ENCODE measurements around the gene WTAP.
A peak's percentile ranks its signal among the peaks of the same experiment; 100 is the strongest.

WTAP gene

GRCh38 chr6:159726918-159727716, at the start of gene WTAP:
Gene WTAP, plus strand, starts transcription at chr6:159727506. Its CDS starts 8,760 bp downstream, at chr6:159736266.
- Histone ChIP-seq H3K27ac (peak within 1 kb of the TSS; percentile 99), H3K4me2 (peak within 1 kb of the TSS; percentile 92), H3K36me3 (peaks cover 35% of the 10 kb centered on the region), H3K9me3 (peaks cover 16% of the 10 kb centered on the region), H3K9ac (peak within 1 kb of the TSS; percentile 98), H3K4me1 (peaks cover 42% of the 10 kb centered on the region), H3K4me3 (peak within 1 kb of the TSS; percentile 94), H3K27me3 (no peaks in the 10 kb centered on the region), H4K20me1 (peaks cover 46% of the 10 kb centered on the region)
- no peak for TF ChIP-seq Cebpa-rat (IDR thresholded peaks at IDR 0.05)

GRCh38 chr6:159677506-159678165, 49.7 kb upstream of the WTAP start:
- H3K9ac ChIP-seq = no peak overlapping the region
- no peak for TF ChIP-seq Cebpa-rat (IDR thresholded peaks at IDR 0.05)
- H3K36me3 ChIP-seq = peaks cover 56% of the 10 kb centered on the region
- peaks cover 33% of the 10 kb centered on the region; the same call in 1 of the 2 replicates for H4K20me1 ChIP-seq
- H3K4me2 ChIP-seq = no peak overlapping the region
- no peaks in the 10 kb centered on the region for H3K27me3 ChIP-seq
- H3K9me3 ChIP-seq = peaks cover 10% of the 10 kb centered on the region
- no peak overlapping the region for H3K4me3 ChIP-seq
- no peaks in the 10 kb centered on the region for H3K4me1 ChIP-seq
- no peak overlapping the region for H3K27ac ChIP-seq

- peaks cover 10% of the 10 kb centered on the region for H3K9me3 ChIP-seq
- no peaks in the 10 kb centered on the region for H3K27me3 ChIP-seq
- H3K4me3 ChIP-seq = no peak overlapping the region
- H3K4me1 ChIP-seq = no peaks in the 10 kb centered on the region
- H3K4me2 ChIP-seq = no peak overlapping the region
- H3K9ac ChIP-seq = no peak overlapping the region
- H4K20me1 ChIP-seq = peaks cover 42% of the 10 kb centered on the region; the same call in 1 of the 2 replicates
- no peak for TF ChIP-seq Cebpa-rat (IDR thresholded peaks at IDR 0.05)
- no peak overlapping the region for H3K27ac ChIP-seq
- peaks cover 65% of the 10 kb centered on the region for H3K36me3 ChIP-seq
Observed at GRCh38 chr6:159678574-159678973, 48.7 kb upstream of the WTAP start.

GRCh38 chr6:159679091-159680077, 47.9 kb upstream of the WTAP start:
- Histone ChIP-seq H3K4me3 (no peak overlapping the region), H3K9me3 (peaks cover 10% of the 10 kb centered on the region), H3K9ac (no peak overlapping the region), H3K27ac (no peak overlapping the region), H3K4me1 (no peaks in the 10 kb centered on the region), H3K27me3 (no peaks in the 10 kb centered on the region), H3K4me2 (no peak overlapping the region), H4K20me1 (peaks cover 50% of the 10 kb centered on the region; the same call in 1 of the 2 replicates), H3K36me3 (peaks cover 73% of the 10 kb centered on the region)
- no peak for TF ChIP-seq Cebpa-rat (IDR thresholded peaks at IDR 0.05)

GRCh38 chr6:159680104-159680503, 47.2 kb upstream of the WTAP start:
- TF ChIP-seq Cebpa-rat (IDR thresholded peaks at IDR 0.05) = no peak
- Histone ChIP-seq H3K4me3 (no peak overlapping the region), H3K4me2 (no peak overlapping the region), H3K9ac (no peak overlapping the region), H3K36me3 (peaks cover 80% of the 10 kb centered on the region), H3K27me3 (no peaks in the 10 kb centered on the region), H3K9me3 (peaks cover 10% of the 10 kb centered on the region), H3K27ac (no peak overlapping the region), H4K20me1 (peaks cover 50% of the 10 kb centered on the region; the same call in 1 of the 2 replicates), H3K4me1 (no peaks in the 10 kb centered on the region)

- Histone ChIP-seq H3K27me3 (no peaks in the 10 kb centered on the region), H3K27ac (no peak overlapping the region), H3K9me3 (peaks cover 9% of the 10 kb centered on the region), H3K4me3 (no peak overlapping the region), H3K9ac (no peak overlapping the region), H3K36me3 (peaks cover 92% of the 10 kb centered on the region), H3K4me2 (no peak overlapping the region), H4K20me1 (peaks cover 60% of the 10 kb centered on the region; the same call in 1 of the 2 replicates), H3K4me1 (no peaks in the 10 kb centered on the region)
- no peak for TF ChIP-seq Cebpa-rat (IDR thresholded peaks at IDR 0.05)
Observed at GRCh38 chr6:159681191-159681880, 46.0 kb upstream of the WTAP start.

GRCh38 chr6:159682295-159682694, 45.0 kb upstream of the WTAP start:
- Histone ChIP-seq H3K27ac (no peak overlapping the region), H3K9me3 (no peaks in the 10 kb centered on the region), H4K20me1 (peaks cover 70% of the 10 kb centered on the region; the same call in 1 of the 2 replicates), H3K27me3 (no peaks in the 10 kb centered on the region), H3K4me2 (no peak overlapping the region), H3K9ac (no peak overlapping the region), H3K36me3 (peaks cover 95% of the 10 kb centered on the region), H3K4me1 (peaks cover 8% of the 10 kb centered on the region), H3K4me3 (no peak overlapping the region)
- TF ChIP-seq Cebpa-rat (IDR thresholded peaks at IDR 0.05) = no peak

- Histone ChIP-seq H3K4me3 (no peak overlapping the region), H3K4me1 (peaks cover 8% of the 10 kb centered on the region), H3K36me3 (peaks cover 95% of the 10 kb centered on the region), H3K27me3 (no peaks in the 10 kb centered on the region), H3K9me3 (no peaks in the 10 kb centered on the region), H3K27ac (no peak overlapping the region), H3K9ac (0 out of 2 replicates have a peak overlapping the region, but pooled peaks have one; percentile 29), H4K20me1 (peaks cover 74% of the 10 kb centered on the region; the same call in 1 of the 2 replicates), H3K4me2 (no peak overlapping the region)
- no peak for TF ChIP-seq Cebpa-rat (IDR thresholded peaks at IDR 0.05)
Observed at GRCh38 chr6:159682810-159683209, 44.5 kb upstream of the WTAP start.

- no peak for TF ChIP-seq Cebpa-rat (IDR thresholded peaks at IDR 0.05)
Observed at GRCh38 chr6:159684013-159684304, 43.3 kb upstream of the WTAP start.

More at GRCh38 chr6:159684013-159684304, 43.3 kb upstream of the WTAP start:
- Histone ChIP-seq H3K27me3 (no peaks in the 10 kb centered on the region), H3K27ac (no peak overlapping the region), H3K4me3 (no peak overlapping the region), H3K36me3 (peaks cover 95% of the 10 kb centered on the region), H3K4me2 (no peak overlapping the region), H3K9ac (no peak overlapping the region), H3K9me3 (no peaks in the 10 kb centered on the region), H3K4me1 (peaks cover 8% of the 10 kb centered on the region), H4K20me1 (peaks cover 86% of the 10 kb centered on the region)

All from BLaER1 (cell line).